ENCODE data around the gene HAAO. TPM values are rescaled to one million over a fixed set of nuclear protein-coding genes. Genes with fewer than 3 reads are reported as not detected.

The HAAO gene
- total RNA-seq, 1 experiment from 2014 or later, result 8.0 TPM

GRCh38 chr2:42812899-42813479 lies 20.6 kb upstream of the HAAO start:
- peaks cover 23% of the 10 kb centered on the region for H3K9me3 Mint-ChIP-seq
- DNase-seq (ENCODE audit: low spot score) (no peak), ATAC-seq (no peak)
- peaks cover 13% of the 10 kb centered on the region for H3K36me3 Mint-ChIP-seq
- ChIA-PET POLR2A (no interaction called here), CTCF (interaction anchor here (0.5 to 5.4 kb wide), 25 partner anchors 10 to 764 kb away, joined by 3 to 70 read pairs (median 3); partner anchors contain the start of gene HAAO)
- TF ChIP-seq USF1 (CRISPR knock-in tag; IDR thresholded peaks at IDR 0.05) (no peak), CTCF (IDR thresholded peaks at IDR 0.05) (peak; percentile 27; the same call in 1 of the 2 replicates)
- H3K4me3 Mint-ChIP-seq, result peak overlapping the region; percentile 51; the same call in 1 of the 2 replicates
- no peak overlapping the region for H3K27ac Mint-ChIP-seq
- H3K4me1 Mint-ChIP-seq, result peaks cover 18% of the 10 kb centered on the region
- H3K27me3 Mint-ChIP-seq (ENCODE audit: low read depth), result peaks cover 8% of the 10 kb centered on the region

- H3K36me3 Mint-ChIP-seq, result peaks cover 13% of the 10 kb centered on the region
- peaks cover 18% of the 10 kb centered on the region for H3K4me1 Mint-ChIP-seq
- H3K27me3 Mint-ChIP-seq (ENCODE audit: low read depth), result peaks cover 8% of the 10 kb centered on the region
- DNase-seq (ENCODE audit: low spot score) (peak; percentile 71), ATAC-seq (peak; percentile 21)
- H3K9me3 Mint-ChIP-seq, result peaks cover 16% of the 10 kb centered on the region
- CTCF ChIA-PET, result interaction anchor here (0.8 to 5.4 kb wide), 5 partner anchors 10 to 118 kb away, joined by 3 to 70 read pairs (median 6); partner anchors contain the start of gene HAAO
- POLR2A ChIA-PET, result interaction anchor here (0.6 to 2.5 kb wide), 2 partner anchors 17 to 315 kb away, joined by 6 to 15 read pairs; no protein-coding TSS in a partner anchor
- H3K4me3 Mint-ChIP-seq, result peak overlapping the region; percentile 96
- peak overlapping the region; percentile 97 for H3K27ac Mint-ChIP-seq
- no peak for TF ChIP-seq RORB (CRISPR knock-in tag; IDR thresholded peaks at IDR 0.05)
- no peak for TF ChIP-seq JAZF1 (CRISPR knock-in tag; IDR thresholded peaks at IDR 0.05)
- TF ChIP-seq KAT7 (CRISPR knock-in tag; IDR thresholded peaks at IDR 0.05; ENCODE audit: borderline replicate concordance), result 0 out of 2 replicates have a peak, but pooled peaks have one; percentile 1
- TF ChIP-seq HMGA2 (CRISPR knock-in tag; IDR thresholded peaks at IDR 0.05), result no peak
- TF ChIP-seq PRDM15 (CRISPR knock-in tag; IDR thresholded peaks at IDR 0.05), result peak; percentile 92
- TF ChIP-seq ZNF396 (CRISPR knock-in tag; IDR thresholded peaks at IDR 0.05; ENCODE audit: borderline replicate concordance), result no peak
- no peak for TF ChIP-seq E2F5 (CRISPR knock-in tag; IDR thresholded peaks at IDR 0.05)
- TF ChIP-seq SMAD3 (CRISPR knock-in tag; IDR thresholded peaks at IDR 0.05; ENCODE audit: borderline replicate concordance), result no peak
- TF ChIP-seq MXD4 (CRISPR knock-in tag; IDR thresholded peaks at IDR 0.05; ENCODE audit: borderline replicate concordance), result no peak
- TF ChIP-seq USF2 (CRISPR knock-in tag; IDR thresholded peaks at IDR 0.05), result peak; percentile 58; the same call in 1 of the 2 replicates
- TF ChIP-seq ZNF232 (CRISPR knock-in tag; IDR thresholded peaks at IDR 0.05), result no peak
- no peak for TF ChIP-seq CREM (CRISPR knock-in tag; IDR thresholded peaks at IDR 0.05)
- no peak for TF ChIP-seq CTCF (IDR thresholded peaks at IDR 0.05)
- TF ChIP-seq GTF2I (CRISPR knock-in tag; conservative IDR thresholded peaks at IDR 0.05), result no peak
- TF ChIP-seq ESRRA (CRISPR knock-in tag; IDR thresholded peaks at IDR 0.05; ENCODE audit: borderline replicate concordance), result no peak
- peak; percentile 40; the same call in 1 of the 2 replicates for TF ChIP-seq MAX (CRISPR knock-in tag; IDR thresholded peaks at IDR 0.05)
- TF ChIP-seq NR1H2 (CRISPR knock-in tag; IDR thresholded peaks at IDR 0.05), result no peak
- TF ChIP-seq E2F1 (CRISPR knock-in tag; IDR thresholded peaks at IDR 0.05), result no peak
- no peak for TF ChIP-seq ELF4 (CRISPR knock-in tag; IDR thresholded peaks at IDR 0.05; ENCODE audit: low read depth)
Observed at GRCh38 chr2:42810971-42811811, 18.8 kb upstream of the HAAO start.

All from WTC11 (cell line).